CD14-positive monocyte (primary cell): ENCODE measurements around the gene MCU. TPM values are rescaled to one million over a fixed set of nuclear protein-coding genes. Genes with fewer than 3 reads are reported as not detected.

Experiments used
- DNase-seq, 3 donors: peaks; one replicate each; pipeline ENCODE4 v3.0.0-alpha.2; 2011 to 2022
- H2AFZ ChIP-seq: 2 replicates; pipeline ENCODE4 v1.6.0; 2012; ENCODE audit warnings: mild to moderate bottlenecking, low read depth, low read length, inconsistent platforms; ENCODE audit not compliant: insufficient read depth, poor library complexity, severe bottlenecking
- H3K27ac ChIP-seq, 2 donors: 1 replicate in 1 of 2; 2 replicates in 1 of 2; pipeline ENCODE4 v1.5.1; 2012 to 2013; ENCODE audit warnings: low read length in 2 of 2, control low read depth in 1 of 2, inconsistent platforms in 1 of 2, low read depth in 1 of 2, mild to moderate bottlenecking in 1 of 2
- H3K27me3 ChIP-seq, 2 donors: one replicate each; pipeline versions ENCODE4 v1.6.0 to v1.6.1; 2011 to 2013; ENCODE audit warnings: low read length in 2 of 2; ENCODE audit not compliant: control insufficient read depth in 2 of 2, insufficient read depth in 2 of 2
- H3K36me3 ChIP-seq, 2 donors: replicated peaks in 1 of 2; 1 replicate in 1 of 2; 2 replicates in 1 of 2; pipeline versions ENCODE4 v1.5.1 to v1.6.1; 2012 to 2013; ENCODE audit warnings: low read length in 2 of 2, control low read depth in 1 of 2, inconsistent platforms in 1 of 2, mild to moderate bottlenecking in 1 of 2; ENCODE audit not compliant: insufficient read depth in 2 of 2, control insufficient read depth in 1 of 2
- H3K4me1 ChIP-seq, 2 donors: 1 replicate in 1 of 2; 2 replicates in 1 of 2; pipeline versions ENCODE4 v1.5.1 to v1.6.1; 2012 to 2013; ENCODE audit warnings: low read length in 2 of 2, control low read depth in 1 of 2, inconsistent platforms in 1 of 2, mild to moderate bottlenecking in 1 of 2, moderate library complexity in 1 of 2; ENCODE audit not compliant: insufficient read depth in 2 of 2, control insufficient read depth in 1 of 2
- H3K4me2 ChIP-seq: replicated peaks from 2 replicates; pipeline ENCODE3; 2012; ENCODE audit warnings: low read length, moderate library complexity, mild to moderate bottlenecking; ENCODE audit not compliant: poor library complexity, severe bottlenecking; ENCODE audit errors: extremely low read depth
- H3K4me3 ChIP-seq, 3 experiments: fragments of 200-600 bp in 1 of 3; sonication (generic) in 1 of 3; replicated peaks in 1 of 3; 1 replicate in 2 of 3; 2 replicates in 1 of 3; pipeline ENCODE4 v1.5.1; 2011 to 2013; ENCODE audit warnings: low read length in 3 of 3, mild to moderate bottlenecking in 3 of 3, control low read depth in 2 of 3, low read depth in 2 of 3, inconsistent platforms in 1 of 3, moderate library complexity in 1 of 3
- H3K79me2 ChIP-seq: 2 replicates; pipeline ENCODE4 v1.6.0; 2012; ENCODE audit warnings: mild to moderate bottlenecking, control low read depth, inconsistent platforms, low read length, moderate library complexity; ENCODE audit not compliant: insufficient read depth
- H3K9ac ChIP-seq: 2 replicates; pipeline ENCODE4 v1.6.0; 2017; ENCODE audit warnings: low read length, mild to moderate bottlenecking; ENCODE audit not compliant: insufficient read depth, poor library complexity, severe bottlenecking
- H3K9me3 ChIP-seq, 2 donors: replicated peaks in 1 of 2; 1 replicate in 1 of 2; 2 replicates in 1 of 2; pipeline versions ENCODE4 v1.5.1 to v1.6.1; 2012 to 2013; ENCODE audit warnings: low read length in 2 of 2, control low read depth in 1 of 2; ENCODE audit not compliant: control insufficient read depth in 1 of 2, insufficient read depth in 1 of 2
- H4K20me1 ChIP-seq: 2 replicates; pipeline ENCODE4 v1.6.0; 2012; ENCODE audit warnings: mild to moderate bottlenecking, low read length, control low read depth, moderate library complexity; ENCODE audit not compliant: insufficient read depth
- H3K27ac Mint-ChIP-seq, 7 donors: one replicate each; pipeline ENCODE4 v1.8.0; 2020; ENCODE audit warnings: mild to moderate bottlenecking in 7 of 7, mixed read lengths in 7 of 7, moderate library complexity in 6 of 7, inconsistent platforms in 2 of 7
- H3K27me3 Mint-ChIP-seq, 3 donors: one replicate each; pipeline ENCODE4 v1.8.0; 2021 to 2022; ENCODE audit warnings: low read depth in 3 of 3, mild to moderate bottlenecking in 3 of 3, mixed read lengths in 3 of 3, moderate library complexity in 3 of 3, inconsistent platforms in 1 of 3
- H3K36me3 Mint-ChIP-seq, 2 donors: one replicate each; pipeline ENCODE4 v1.8.0; 2020; ENCODE audit warnings: mixed read lengths in 2 of 2, inconsistent platforms in 1 of 2, mild to moderate bottlenecking in 1 of 2
- H3K4me1 Mint-ChIP-seq: one replicate; pipeline ENCODE4 v1.8.0; 2020; ENCODE audit warnings: mild to moderate bottlenecking, mixed read lengths
- H3K4me3 Mint-ChIP-seq, 2 donors: one replicate each; pipeline ENCODE4 v1.8.0; 2020; ENCODE audit warnings: mild to moderate bottlenecking in 2 of 2, mixed read lengths in 2 of 2, moderate library complexity in 1 of 2
- H3K9me3 Mint-ChIP-seq, 7 donors: one replicate each; pipeline ENCODE4 v1.8.0; 2020 to 2022; ENCODE audit warnings: mixed read lengths in 7 of 7, mild to moderate bottlenecking in 6 of 7, moderate library complexity in 6 of 7, inconsistent platforms in 2 of 7
- WGBS: methylation state at CpG from one replicate; pipeline ENCODE4 v1.1.5; 2013; ENCODE audit warnings: missing lambda C conversion rate; ENCODE audit not compliant: insufficient coverage; 5-methylcytosine and 5-hydroxymethylcytosine counted together
- intact Hi-C, 2 donors: fragments of 100-400 bp; cut with micrococcal nuclease; formaldehyde crosslinking; loops; one replicate each; pipeline versions ENCODE4 v1.15.0 to v1.15.1; 2023
- polyA plus RNA-seq, 3 donors: library from polyadenylated mRNA; depleted of rRNA in 1 of 3; unstranded in 2 of 3; stranded (reverse) in 1 of 3; fragments of 300-500 nt in 2 of 3; fragments of >200 nt in 1 of 3; fragmentation: Illumina TruSeq in 2 of 3; gene quantifications; 1 replicate in 2 of 3; 2 replicates in 1 of 3; pipeline ENCODE4 v1.2.3, GENCODE V29; 2012 to 2021
- TF ChIP-seq, protein P1 (sequence below): fragments of 200-600 bp; IDR thresholded peaks from one replicate; pipeline ENCODE4 v1.8.0; 2022; ENCODE audit warnings: antibody characterized with exemption, mild to moderate bottlenecking

Gene MCU
- polyA plus RNA-seq, 3 donors: 11.7 to 23.1 (median 16.5) TPM

DNA sequence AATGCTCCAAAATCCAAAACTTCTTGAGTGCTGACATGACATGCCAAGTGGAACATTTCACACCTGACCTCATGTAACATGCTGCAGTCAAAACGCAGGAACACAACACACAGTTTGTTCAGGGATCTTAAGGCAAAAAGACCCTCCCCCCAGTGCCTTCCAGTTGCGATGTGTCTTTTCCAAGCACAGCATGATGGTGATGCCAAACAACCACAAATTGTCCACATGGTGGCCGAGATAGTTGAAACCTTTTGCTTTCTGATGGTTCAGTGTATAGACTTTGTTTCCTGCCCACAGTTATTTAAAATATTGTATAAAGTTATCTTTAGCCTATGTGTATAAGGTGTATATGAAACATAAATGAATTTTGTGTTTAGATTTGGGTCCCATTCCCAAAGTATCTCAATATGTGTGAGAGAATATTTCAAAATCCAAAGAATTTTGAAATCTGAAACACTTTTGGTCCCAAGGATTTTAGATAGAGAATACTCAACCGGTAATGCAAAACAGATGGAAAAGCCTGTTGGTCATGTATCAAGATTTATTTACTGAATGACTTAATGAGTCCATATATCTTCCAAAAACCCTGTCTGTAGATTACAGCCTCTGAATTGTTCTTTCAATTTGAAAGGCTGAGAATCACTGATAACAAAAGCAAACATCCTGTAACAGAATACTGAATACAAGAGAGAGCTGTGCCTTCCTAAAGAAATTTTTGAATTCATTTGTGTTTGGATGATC lies 108.2 kb downstream of the MCU start:
- TF ChIP-seq, protein P1, sequence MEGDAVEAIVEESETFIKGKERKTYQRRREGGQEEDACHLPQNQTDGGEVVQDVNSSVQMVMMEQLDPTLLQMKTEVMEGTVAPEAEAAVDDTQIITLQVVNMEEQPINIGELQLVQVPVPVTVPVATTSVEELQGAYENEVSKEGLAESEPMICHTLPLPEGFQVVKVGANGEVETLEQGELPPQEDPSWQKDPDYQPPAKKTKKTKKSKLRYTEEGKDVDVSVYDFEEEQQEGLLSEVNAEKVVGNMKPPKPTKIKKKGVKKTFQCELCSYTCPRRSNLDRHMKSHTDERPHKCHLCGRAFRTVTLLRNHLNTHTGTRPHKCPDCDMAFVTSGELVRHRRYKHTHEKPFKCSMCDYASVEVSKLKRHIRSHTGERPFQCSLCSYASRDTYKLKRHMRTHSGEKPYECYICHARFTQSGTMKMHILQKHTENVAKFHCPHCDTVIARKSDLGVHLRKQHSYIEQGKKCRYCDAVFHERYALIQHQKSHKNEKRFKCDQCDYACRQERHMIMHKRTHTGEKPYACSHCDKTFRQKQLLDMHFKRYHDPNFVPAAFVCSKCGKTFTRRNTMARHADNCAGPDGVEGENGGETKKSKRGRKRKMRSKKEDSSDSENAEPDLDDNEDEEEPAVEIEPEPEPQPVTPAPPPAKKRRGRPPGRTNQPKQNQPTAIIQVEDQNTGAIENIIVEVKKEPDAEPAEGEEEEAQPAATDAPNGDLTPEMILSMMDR: no peak
- Mint-ChIP-seq H3K4me3 (no peak overlapping the region), H3K27me3 (no peaks in the 10 kb centered on the region), H3K27ac (no peak overlapping the region), H3K9me3 (no peaks in the 10 kb centered on the region), H3K36me3 (peaks cover 2 to 9% of the 10 kb centered on the region in 2 donors), H3K4me1 (peaks cover 10% of the 10 kb centered on the region)
- intact Hi-C loops: no loop called here
- no peaks in the 10 kb centered on the region for H3K9me3 ChIP-seq
- H3K79me2 ChIP-seq: peaks cover 10% of the 10 kb centered on the region
- no peak for DNase-seq
- no peak overlapping the region for H3K9ac ChIP-seq
- H4K20me1 ChIP-seq: no peaks in the 10 kb centered on the region
- H3K4me2 ChIP-seq: no peak overlapping the region
- no peak overlapping the region for H2AFZ ChIP-seq
- H3K36me3 ChIP-seq: no peaks in the 10 kb centered on the region
- H3K27me3 ChIP-seq: no peaks in the 10 kb centered on the region
- 83% methylated on average over 1 of the region's 4 CpGs for WGBS
- H3K27ac ChIP-seq: no peak overlapping the region
- no peaks in the 10 kb centered on the region for H3K4me1 ChIP-seq
- H3K4me3 ChIP-seq: no peak overlapping the region

DNA sequence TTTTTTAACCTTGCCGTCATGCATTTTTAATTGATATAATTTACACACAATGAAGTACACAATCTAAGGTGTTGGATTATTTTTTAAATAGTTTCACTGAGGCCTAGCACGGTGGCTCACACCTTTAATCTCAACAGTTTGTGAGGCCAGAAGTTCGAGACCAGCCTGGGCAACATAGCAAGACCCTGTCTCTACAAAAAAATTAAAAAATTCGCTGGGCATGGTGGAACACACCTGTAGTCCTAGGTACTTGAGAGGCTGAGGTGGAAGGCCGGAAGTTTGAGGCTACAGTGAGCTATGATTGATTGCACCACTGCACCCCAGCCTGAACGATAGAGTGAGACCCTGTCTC lies 108.8 kb downstream of the MCU start:
- Mint-ChIP-seq H3K36me3 (peaks cover 3 to 13% of the 10 kb centered on the region in 2 donors), H3K4me3 (no peak overlapping the region), H3K27ac (no peak overlapping the region), H3K4me1 (peaks cover 10% of the 10 kb centered on the region), H3K9me3 (no peaks in the 10 kb centered on the region), H3K27me3 (no peaks in the 10 kb centered on the region)
- 90% methylated on average over 2 of the region's 6 CpGs for WGBS
- Histone ChIP-seq H3K4me2 (no peak overlapping the region), H3K27me3 (no peaks in the 10 kb centered on the region), H3K79me2 (peaks cover 10% of the 10 kb centered on the region), H4K20me1 (no peaks in the 10 kb centered on the region), H3K9ac (no peak overlapping the region), H3K36me3 (no peaks in the 10 kb centered on the region), H3K9me3 (no peaks in the 10 kb centered on the region), H3K4me1 (no peaks in the 10 kb centered on the region), H2AFZ (no peak overlapping the region), H3K4me3 (no peak overlapping the region), H3K27ac (no peak overlapping the region)
- intact Hi-C loops: no loop called here
- DNase-seq: no peak
- TF ChIP-seq, protein P1: no peak
